Right kidney (tissue), 1 donor: ENCODE data around the gene CCDC159.
"Not testable (repeated sequence)": the region's sequence is repeated elsewhere in the genome, so short reads cannot be mapped to it uniquely, and the experiment has no call there.

ENCODE experiments used
- DNase-seq: peaks from one replicate; pipeline ENCODE4 v3.0.0-alpha.2; 2016

The CCDC159 gene

DNA sequence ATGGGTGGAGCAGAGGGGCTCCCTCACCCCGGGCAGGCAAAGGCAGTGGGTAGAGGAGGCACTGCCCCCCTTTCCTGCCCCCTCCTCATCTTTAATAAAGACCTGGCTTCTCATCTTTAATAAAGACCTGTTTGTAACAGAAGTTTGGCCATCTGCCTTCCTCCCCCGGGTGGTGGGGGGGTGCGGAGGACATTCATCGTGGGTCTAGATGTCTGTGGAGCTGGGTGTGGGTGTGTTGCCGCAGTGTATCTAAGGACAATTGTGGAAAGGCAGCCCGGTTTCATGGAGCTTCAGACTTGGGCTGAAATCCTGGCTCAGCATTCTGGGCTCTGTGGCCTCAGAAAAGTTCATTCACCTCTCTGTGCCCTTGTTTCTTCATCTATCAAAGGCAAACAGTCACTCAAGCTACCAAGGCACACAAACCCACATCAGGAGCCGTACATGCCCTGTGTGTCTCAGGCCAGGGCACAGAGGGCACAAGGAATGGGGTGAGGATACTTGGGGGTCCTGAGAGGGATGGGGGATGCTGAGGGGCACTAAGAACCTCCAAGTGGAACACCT lies 19.3 kb downstream of the CCDC159 start:
- no peak for DNase-seq

GRCh38 chr19:11367528-11367927 lies 21.2 kb downstream of the CCDC159 start:
- no peak for DNase-seq

DNA sequence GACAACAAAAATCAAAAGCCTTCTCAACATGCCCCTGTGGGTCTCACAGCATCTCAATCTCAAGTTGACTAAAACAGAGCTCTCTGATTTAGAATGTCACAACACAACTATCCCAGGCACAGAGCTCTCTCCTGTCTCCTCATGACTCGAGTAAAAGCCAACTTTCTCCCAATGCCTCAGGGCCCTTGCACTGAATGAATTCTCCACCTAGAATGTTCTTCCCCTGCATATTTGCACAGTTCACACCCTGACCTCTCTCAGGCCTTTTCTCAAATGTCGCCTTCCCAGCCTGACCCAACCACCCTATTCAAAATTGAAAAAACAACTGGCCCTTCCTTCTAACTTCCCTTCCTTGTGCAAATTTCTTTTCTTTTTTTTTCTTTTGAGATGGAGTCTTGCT lies 24.4 kb downstream of the CCDC159 start:
- DNase-seq = no peak

DNA sequence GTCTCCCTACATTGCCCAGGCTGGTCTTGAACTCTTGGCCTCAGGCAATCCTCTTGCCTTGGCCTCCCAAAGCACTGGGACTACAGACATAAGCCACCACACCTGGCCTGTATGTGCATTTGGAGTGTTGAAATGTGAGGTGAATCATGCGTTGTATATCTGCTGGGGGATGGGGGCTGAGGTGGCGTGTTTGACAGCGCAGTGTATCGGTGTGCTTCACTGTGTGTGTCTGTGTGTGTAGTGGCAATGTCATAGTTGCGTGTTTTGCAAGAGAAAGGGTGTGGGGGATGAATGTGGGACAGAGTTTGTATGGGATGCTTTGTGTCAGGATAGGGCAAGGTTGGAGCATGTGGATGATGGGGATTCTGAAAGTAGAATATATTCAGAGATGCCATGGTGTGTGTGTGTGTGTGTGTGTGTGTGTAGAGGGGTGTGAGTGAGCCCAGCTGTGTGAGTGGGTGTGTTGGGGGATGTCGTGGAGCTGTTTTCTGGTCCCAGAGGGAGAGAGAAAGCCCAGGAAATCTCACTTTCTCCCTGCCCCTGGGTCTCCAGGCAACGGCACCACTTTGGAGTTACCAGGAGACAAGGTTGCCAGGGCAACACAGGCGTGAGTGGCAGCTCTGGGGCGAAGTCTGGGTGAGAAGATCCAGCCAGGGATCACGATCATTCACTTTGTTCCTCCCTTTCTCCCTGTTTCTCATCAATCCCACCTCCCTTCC lies 27.0 kb downstream of the CCDC159 start:
- no peak for DNase-seq

DNA sequence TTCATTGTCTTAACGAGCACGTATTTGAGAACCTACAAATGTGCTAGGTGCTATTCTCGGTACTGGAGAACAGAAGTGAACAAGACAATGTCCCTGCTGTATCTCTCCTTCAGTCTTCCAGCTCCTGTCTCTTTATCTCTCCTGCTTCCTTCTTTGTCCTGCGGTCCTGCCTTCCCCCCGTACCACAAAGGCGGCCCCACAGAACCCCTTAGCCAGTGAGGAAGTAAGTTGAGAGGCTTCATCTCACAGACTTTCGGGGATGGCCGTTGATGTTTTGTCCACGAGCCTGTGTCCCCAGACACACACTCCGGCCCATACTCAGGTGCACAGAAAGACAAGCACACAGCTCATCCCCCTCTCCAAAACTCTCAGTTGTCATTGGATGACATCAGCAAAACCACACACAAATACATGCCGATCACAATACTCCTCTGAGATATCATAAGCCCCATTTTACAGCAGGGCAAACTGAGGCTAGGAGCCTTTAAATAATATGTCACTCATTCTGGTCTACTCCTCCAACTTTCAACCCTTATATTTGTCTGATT lies 27.6 kb downstream of the CCDC159 start:
- no peak for DNase-seq

DNA sequence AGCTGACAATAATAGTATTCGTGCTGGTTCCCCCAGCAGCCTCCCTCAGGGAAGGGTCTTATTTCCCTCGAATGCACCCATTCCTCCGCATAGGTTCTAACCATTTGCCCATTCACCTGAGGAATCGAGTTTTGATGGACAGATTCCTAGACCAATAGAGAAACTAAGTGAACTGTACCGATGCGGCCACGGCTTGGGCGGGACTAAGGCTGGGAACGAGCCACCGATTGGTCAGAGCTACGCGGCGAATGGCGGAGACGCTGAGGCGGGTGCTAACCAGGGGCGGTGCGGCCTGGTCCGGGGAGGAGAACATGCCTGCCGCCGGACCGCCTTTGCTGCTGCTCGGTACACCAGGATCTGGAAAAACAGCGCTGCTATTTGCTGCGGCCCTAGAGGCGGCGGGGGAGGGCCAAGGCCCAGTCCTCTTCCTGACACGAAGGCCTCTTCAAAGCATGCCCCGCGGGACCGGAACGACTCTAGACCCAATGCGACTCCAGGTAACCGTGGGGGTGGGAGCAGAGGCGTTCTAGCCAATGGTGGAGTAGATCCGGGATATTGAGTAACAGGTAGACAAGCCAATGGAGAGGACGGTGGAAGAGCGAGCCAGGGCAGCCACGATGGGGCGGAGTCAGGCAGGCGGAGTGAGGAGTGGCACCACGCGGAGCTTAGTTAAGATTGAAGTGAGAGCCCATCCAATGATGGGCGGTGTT lies 28.3 kb downstream of the CCDC159 start, which contains the start of gene SWSAP1:
SWSAP1 (plus strand) TSS at position 234 of the 710 bp plus-strand sequence; CDS start at position 249, 15 bp downstream.
- DNase-seq = peak; percentile 99

GRCh38 chr19:11375143-11375948 lies 29.0 kb downstream of the CCDC159 start:
- no peak for DNase-seq

GRCh38 chr19:11377237-11377636 lies 30.9 kb downstream of the CCDC159 start:
- DNase-seq = no peak

DNA sequence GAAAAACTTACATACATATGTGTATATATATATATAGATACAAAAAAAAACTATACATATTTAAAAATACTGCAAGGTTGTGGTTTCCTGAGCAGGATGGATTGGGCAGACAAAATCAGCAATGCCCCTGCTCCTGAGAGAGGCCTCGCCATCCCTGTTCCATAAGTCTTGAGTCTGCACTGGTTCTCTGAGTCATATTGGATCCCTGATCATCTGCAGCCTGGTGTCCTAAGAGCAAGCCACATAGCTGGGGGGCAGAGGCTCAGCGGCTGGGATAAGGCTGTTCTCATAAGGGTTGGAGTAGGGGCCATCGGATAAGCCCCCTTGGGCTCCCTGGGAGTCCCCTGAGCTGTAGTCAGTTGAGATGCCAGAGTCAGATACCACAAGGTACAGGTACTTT lies 31.4 kb downstream of the CCDC159 start:
- DNase-seq = no peak

- peak; percentile 50 for DNase-seq
Measured at GRCh38 chr19:11378319-11379189, 32.2 kb downstream of the CCDC159 start.

DNA sequence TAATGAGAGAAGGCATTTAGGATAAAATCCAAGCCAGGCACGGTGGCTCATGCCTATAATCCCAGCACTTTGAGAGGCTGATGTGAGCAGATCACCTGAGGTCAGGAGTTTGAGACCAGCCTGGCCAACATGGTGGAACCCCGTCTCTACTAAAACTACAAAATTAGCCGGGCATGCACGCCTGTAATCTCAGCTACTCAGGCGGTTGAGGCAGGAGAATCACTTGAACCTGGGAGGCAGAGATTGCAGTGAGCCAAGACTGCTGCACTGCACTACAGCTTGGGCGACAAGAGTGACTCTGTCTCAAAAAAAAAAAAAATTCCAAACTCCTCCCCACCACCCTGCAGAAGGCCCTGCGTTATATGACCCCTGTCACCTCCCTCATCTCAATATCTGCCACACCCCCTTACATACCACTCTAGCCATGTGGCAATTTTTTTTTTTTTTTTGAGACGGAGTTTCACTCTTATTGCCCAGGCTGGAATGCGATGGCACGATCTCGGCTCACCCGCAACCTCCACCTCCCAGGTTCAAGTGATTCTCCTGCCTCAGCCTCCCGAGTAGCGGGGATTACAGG lies 33.0 kb downstream of the CCDC159 start:
- DNase-seq = not testable (repeated sequence)

GRCh38 chr19:11379857-11380350 lies 33.6 kb downstream of the CCDC159 start:
- DNase-seq = no peak

DNA sequence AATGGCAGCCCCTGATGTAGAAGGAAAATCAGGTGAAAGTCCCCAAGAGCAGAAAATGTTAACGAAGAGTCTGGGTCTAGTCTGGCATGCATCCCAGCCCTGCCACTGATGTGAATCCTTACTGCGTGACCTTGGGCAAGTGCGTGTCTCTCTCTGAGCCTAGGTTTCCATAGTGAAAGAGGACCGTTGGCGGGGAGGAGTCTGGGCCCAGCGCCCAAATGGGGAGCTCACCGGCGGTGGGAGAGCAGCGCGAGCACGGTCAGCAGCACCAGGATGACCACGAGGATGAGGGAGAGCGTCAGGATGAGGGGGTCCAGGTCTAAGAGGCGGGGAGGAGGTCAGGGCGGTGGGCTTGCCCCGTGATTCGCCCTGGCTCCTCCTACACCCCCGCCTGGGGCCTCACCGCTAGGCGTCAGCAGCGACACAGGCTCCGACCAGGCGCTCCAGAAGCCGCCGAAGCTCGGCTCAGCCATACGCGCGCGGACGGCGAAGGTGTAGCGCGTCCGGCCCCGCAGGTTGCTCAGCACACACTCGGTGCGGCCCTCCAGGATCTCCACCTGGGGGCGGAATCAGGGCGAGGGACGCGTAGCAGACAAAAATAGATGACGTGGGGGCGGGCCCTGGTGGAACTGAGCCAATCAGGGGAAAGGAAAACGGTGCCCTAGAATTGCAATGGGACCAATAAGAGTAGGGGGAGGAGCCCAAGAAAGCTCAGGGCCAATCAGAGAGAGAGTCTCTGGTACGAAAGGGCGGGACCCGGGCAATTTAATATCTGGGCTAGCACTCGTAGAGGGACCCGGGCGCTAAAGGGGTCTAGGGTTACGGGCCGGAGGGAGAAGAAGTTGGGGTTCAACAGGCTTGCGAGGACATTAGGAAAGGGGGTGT lies 34.6 kb downstream of the CCDC159 start:
- DNase-seq = peak; percentile 95

DNA sequence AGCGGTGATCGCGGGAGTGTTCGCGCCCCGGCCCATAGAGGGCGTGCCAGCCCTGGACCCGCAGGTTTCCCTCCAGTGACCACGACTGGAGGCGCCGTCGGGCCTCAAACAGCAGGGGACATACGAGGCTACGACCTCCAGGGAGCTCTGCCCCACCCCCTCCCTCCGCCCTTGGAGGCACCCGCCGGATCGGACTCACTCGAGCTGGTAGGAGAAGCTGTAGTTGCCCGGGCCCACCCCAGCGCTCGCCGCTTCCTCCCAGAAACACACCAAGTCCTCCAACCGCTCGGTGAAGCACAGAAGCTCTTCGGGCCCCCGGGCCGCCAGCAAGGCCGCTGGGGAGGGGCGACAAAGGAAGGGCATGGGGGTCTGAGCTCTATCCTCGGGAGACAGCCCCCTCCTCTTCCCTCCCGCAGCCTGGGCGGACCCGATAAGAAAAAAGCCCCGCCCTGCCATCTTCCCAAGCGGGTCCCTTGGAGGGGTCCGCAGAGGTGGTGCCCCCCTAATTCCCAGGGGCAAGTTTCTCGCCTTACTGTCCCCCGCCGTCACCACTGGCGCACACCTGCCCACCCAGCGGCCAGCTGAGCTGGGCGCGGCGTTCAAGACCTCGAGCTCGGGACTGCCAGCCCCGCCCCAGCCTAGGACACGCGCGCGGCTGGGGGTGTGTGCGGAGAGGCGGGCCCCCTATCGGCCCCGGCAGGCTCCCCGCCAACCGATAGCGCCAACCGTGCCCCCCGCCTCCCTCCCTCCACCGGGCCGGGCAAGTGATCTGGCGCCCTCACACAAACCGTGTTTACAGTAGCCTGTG lies 36.8 kb downstream of the CCDC159 start:
- peak; percentile 49 for DNase-seq

DNA sequence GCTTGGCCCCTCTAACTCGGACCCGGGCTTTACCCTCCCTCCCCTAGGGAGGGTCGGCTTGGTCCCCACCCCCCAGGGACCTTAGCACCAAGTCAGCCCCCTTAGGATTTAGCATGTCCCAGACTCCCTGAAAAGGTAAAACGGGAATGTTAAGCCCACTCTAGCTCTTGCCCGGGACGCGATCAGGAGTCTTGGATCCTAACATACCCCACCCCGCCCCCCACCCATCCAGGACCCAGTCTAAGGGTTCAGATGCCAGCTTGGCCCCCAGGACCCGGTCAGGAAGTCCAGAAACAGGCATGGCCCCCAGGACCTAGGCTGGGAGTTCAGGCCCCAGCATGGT lies 37.4 kb downstream of the CCDC159 start:
- peak; percentile 44 for DNase-seq

DNA sequence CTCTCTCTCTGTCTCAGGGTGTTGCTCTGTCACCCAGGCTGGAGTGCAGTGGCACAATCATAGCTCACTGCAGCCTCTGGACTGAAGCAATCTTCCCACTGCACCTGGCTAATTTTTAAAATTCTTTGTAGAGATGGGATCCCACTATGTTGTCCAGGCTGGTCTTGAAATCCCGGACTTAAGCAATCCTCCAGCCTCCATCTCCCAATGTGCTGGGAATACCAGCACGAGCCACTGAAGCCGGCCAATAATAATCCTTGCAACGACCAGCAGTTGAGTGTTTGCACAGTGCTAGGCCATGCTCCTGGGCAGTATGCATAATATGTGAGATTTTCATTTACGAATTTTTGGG lies 38.4 kb downstream of the CCDC159 start:
- DNase-seq = no peak

DNA sequence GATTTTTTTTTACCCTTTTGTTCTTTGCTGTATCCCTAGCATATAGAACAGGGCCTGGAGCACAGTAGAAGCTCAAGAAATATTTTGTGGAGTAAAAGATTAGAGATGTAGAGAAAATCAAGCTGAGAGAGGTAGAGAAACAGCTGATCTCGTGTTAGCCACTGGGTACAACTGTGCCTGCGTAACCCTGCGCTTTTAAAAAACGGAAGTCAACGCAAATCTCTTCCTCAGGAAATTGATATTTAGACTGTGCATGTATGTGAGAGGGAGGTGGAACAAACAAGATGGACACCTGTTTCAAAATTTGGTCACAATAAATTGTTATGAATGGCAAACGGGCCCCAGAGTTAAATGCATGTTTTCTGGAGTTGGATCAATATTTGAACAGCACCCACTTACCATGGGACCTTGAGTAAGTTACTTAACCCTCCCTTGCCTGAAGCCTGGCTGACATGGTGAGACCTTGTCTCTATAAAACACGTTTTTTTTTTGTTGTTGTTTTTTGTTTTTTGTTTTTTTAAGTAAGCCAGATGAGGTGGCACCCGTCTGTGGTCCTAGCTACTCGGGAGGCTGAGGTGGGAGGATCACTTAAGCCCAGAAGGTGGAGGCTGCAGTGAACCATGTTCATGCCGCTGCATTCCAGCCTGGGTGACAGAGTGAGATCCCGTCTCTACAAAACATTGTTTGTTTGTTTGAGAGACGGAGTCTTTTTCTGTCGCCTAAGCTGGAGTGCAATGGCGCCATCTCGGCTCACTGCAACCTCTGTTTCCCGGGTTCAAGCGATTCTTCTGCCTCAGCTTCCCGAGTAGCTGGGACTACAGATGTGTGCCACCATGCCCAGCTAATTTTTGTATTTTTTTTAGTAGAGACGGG lies 41.1 kb downstream of the CCDC159 start:
- no peak for DNase-seq

DNA sequence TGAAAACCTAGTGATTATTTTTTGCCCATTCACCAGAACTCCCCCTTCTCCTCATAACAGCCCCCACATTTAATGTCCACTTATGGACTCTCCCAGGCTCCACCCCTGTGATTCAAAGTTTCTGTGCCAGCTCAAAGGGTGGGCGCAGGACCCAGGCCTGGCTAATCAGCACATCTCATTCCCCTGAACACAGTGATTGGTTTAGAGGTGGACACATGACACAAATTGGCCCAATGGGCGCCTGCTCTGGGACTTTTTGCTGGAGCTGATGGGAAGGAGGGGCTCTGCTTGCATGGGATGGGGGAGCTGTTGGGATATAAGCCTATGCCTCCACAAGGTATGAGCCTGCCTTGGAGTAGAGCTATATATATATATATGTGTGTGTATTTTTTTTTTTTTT lies 44.0 kb downstream of the CCDC159 start:
- no peak for DNase-seq
